ENCODE results near the gene TXNDC17.

DNA sequence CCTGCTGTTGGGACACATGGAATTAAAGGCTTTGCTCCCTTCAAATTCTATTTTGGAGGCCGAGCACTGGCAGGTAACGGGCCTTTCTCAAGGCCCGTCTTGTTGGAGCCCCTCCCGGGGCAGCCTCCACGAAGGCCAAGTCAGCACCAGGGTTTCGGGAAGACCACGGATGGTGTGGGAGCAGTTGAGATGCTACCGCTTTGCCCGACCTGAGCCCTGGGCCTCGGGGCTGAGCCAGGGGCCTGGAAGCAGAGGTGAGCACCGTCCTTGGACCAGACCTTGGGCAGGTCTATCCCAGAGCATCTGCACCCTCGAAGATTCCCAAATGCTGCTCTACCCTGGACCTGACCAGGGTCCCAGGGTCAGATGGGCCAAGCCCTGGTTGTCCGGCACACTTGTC lies 33.7 kb downstream of the TXNDC17 start:
- TF ChIP-seq POLR2AphosphoS5 (IDR thresholded peaks at IDR 0.05; ENCODE audit: low read depth, low read length) (no peak), TAF1 (IDR thresholded peaks at IDR 0.05; ENCODE audit: borderline replicate concordance, insufficient read depth, low read length) (no peak)

Measured in PFSK-1 (cell line).